ENCODE measurements around the gene TEX48. TPM values are rescaled to one million over a fixed set of nuclear protein-coding genes. Genes with fewer than 3 reads are reported as not detected.

Gene TEX48
- total and polyA plus RNA-seq, 10 of the 15 experiments (the other 5 are each of a cell fraction or from before 2014, with no cell fraction given): not detected

DNA sequence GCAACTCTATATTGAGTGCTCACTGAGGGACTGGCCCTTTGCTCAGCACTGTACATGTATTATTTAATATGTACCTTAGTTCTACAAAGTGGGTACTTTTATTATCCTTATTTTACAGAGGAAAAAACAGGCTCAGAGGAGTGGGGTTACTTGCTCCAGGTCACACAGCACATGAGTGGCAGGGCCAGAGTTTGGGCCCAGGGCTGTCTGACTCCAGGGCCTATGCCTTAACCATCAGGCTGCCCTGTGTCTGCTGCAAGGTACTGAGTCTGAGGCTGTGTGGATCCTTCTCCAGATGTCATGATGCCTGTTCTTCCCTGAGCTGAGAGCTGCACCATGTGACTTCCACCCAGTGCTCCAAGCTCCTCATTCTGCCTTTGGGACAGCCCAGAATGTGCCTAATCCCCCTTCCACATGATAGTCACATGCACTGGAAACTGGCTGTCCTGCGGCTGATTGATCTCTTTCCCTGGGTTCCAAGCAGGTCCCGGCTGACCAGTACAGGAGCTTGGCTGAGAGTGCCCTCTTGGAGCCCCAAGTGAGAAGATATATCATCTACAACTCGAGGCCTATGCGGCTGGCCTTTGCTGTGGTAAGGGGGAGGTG, 55.5 kb downstream of the TEX48 start:
- 94% methylated on average over 4 of the region's 4 CpGs for WGBS (ENCODE audit: insufficient coverage, insufficient replicate concordance, low lambda C conversion rate, missing lambda C conversion rate)
- H3K27ac ChIP-seq (ENCODE audit: control insufficient read depth, insufficient read depth): no peak overlapping the region
- DNase-seq (ENCODE audit: low read depth, low spot score): no peak
- H4K20me1 ChIP-seq (ENCODE audit: control insufficient read depth, insufficient read depth): no peaks in the 10 kb centered on the region
- H3K4me1 ChIP-seq (ENCODE audit: control insufficient read depth, insufficient read depth, low read length): no peaks in the 10 kb centered on the region; the same call in 1 of the 2 replicates
- H3K27me3 ChIP-seq (replicated peaks in 1 of 2; ENCODE audit: control insufficient read depth in 2 of 2, insufficient read depth in 2 of 2, low read length in 1 of 2): no peaks in the 10 kb centered on the region
- SMC1A ChIA-PET (ENCODE audit: uncharacterized antibody, unreplicated experiment): interaction anchor here (1.5 to 1.7 kb wide), 2 partner anchors 8 to 34 kb away, joined by 6 to 9 read pairs; no protein-coding TSS in a partner anchor
- H3K36me3 ChIP-seq (ENCODE audit: control insufficient read depth in 2 of 2, insufficient read depth in 2 of 2, low read length in 1 of 2): peaks cover 17 to 42% of the 10 kb centered on the region in 2 experiments
- POLR2A ChIA-PET: no interaction called here
- CTCF ChIA-PET: interaction anchor here (1.4 kb wide), 1 partner anchor 27 kb away, joined by 5 read pairs; no protein-coding TSS in a partner anchor
- FAIRE-seq: no peak
- RAD21 ChIA-PET (ENCODE audit: unreplicated experiment): interaction anchor here (2.0 kb wide), 1 partner anchor 27 kb away, joined by 6 read pairs; no protein-coding TSS in a partner anchor
- intact Hi-C loops (cut with micrococcal nuclease; ENCODE audit: unreplicated experiment): no loop called here
- H2AFZ ChIP-seq (ENCODE audit: control insufficient read depth, low read depth, low read length): no peak overlapping the region
- no TSS peak for BruUV-seq (replicated peaks)
- H3K9ac ChIP-seq (ENCODE audit: control insufficient read depth, insufficient read depth, low read length): no peak overlapping the region
- H3K79me2 ChIP-seq (ENCODE audit: control insufficient read depth, insufficient read depth, low read length): peaks cover 20% of the 10 kb centered on the region
- ATAC-seq: no peak
- in situ Hi-C loops (cut with MboI): no loop called here
- H3K4me2 ChIP-seq (ENCODE audit: control insufficient read depth, insufficient read depth): no peak overlapping the region
- H3K9me3 ChIP-seq (replicated peaks; ENCODE audit: control insufficient read depth, insufficient read depth, low read length): no peaks in the 10 kb centered on the region
- H3K4me3 ChIP-seq: no peak overlapping the region
- TF ChIP-seq DPF2 (IDR thresholded peaks at IDR 0.05): no peak
- TF ChIP-seq TBL1XR1 (IDR thresholded peaks at IDR 0.05; ENCODE audit: low read depth, low read length): no peak
- TF ChIP-seq SMARCA5 (IDR thresholded peaks at IDR 0.05): no peak
- no peak for TF ChIP-seq FOXK2 (IDR thresholded peaks at IDR 0.05)
- TF ChIP-seq NKRF (conservative IDR thresholded peaks at IDR 0.05): no peak
- TF ChIP-seq REST (IDR thresholded peaks at IDR 0.05; ENCODE audit: low read depth, low read length): no peak
- no peak for TF ChIP-seq CBX5 (IDR thresholded peaks at IDR 0.05; ENCODE audit: low read depth)
- TF ChIP-seq NFIC (IDR thresholded peaks at IDR 0.05; ENCODE audit: low read depth, low read length): no peak
- no peak for TF ChIP-seq SKIL (IDR thresholded peaks at IDR 0.05; ENCODE audit: low read depth, poor library complexity, severe bottlenecking)
- no peak for TF ChIP-seq PML (IDR thresholded peaks at IDR 0.05; ENCODE audit: low read length)
- no peak for TF ChIP-seq CHD4 (IDR thresholded peaks at IDR 0.05)
- TF ChIP-seq ZNF274 (IDR thresholded peaks at IDR 0.05; ENCODE audit: insufficient read depth, insufficient read length): no peak
- TF ChIP-seq NFYA (IDR thresholded peaks at IDR 0.05; ENCODE audit: borderline replicate concordance, low read depth, low read length): no peak
- TF ChIP-seq CREM (IDR thresholded peaks at IDR 0.05; ENCODE audit: low read depth): no peak
- TF ChIP-seq KDM1A (IDR thresholded peaks at IDR 0.05; ENCODE audit: borderline replicate concordance): no peak
- no peak for TF ChIP-seq BCL3 (IDR thresholded peaks at IDR 0.05; ENCODE audit: borderline replicate concordance, insufficient read depth, low read depth, low read length, poor library complexity, severe bottlenecking)
